DOHH2 (cell line): ENCODE results near the gene ITPR1.

Source experiments
- H3F3A ChIP-seq: fragments of 200-600 bp; sonication (generic), shearing (Covaris generic); 2 replicates; pipeline ENCODE4 v1.6.0; 2016; ENCODE audit warnings: antibody characterized with exemption, mild to moderate bottlenecking; ENCODE audit not compliant: control insufficient read depth, insufficient read depth
- H3K27ac ChIP-seq: fragments of 200-600 bp; sonication (generic); 2 replicates; pipeline ENCODE4 v1.5.1; 2014; ENCODE audit warnings: low read depth, mild to moderate bottlenecking, low read length, moderate library complexity
- H3K27me3 ChIP-seq: fragments of 200-600 bp; sonication (generic); 2 replicates; pipeline ENCODE4 v1.6.1; 2014; ENCODE audit warnings: mild to moderate bottlenecking, low read length, mixed read lengths; ENCODE audit not compliant: control insufficient read depth
- H3K36me3 ChIP-seq: fragments of 200-600 bp; sonication (generic); 2 replicates; pipeline ENCODE4 v1.6.1; 2014; ENCODE audit warnings: mild to moderate bottlenecking, low read length, moderate library complexity, mixed read lengths; ENCODE audit not compliant: control insufficient read depth
- H3K4me1 ChIP-seq: fragments of 200-600 bp; sonication (generic); 2 replicates; pipeline ENCODE4 v1.6.1; 2014; ENCODE audit warnings: mild to moderate bottlenecking, low read length, mixed read lengths; ENCODE audit not compliant: control insufficient read depth
- H3K4me2 ChIP-seq: fragments of 200-600 bp; sonication (generic); 2 replicates; pipeline ENCODE4 v1.6.0; 2014; ENCODE audit warnings: mild to moderate bottlenecking, low read length, moderate library complexity
- H3K4me3 ChIP-seq: fragments of 200-600 bp; sonication (generic); 2 replicates; pipeline ENCODE4 v1.5.1; 2014; ENCODE audit warnings: mild to moderate bottlenecking, low read length, mixed read lengths
- H3K79me2 ChIP-seq: fragments of 200-600 bp; sonication (generic); 2 replicates; pipeline ENCODE4 v1.6.1; 2014; ENCODE audit warnings: mild to moderate bottlenecking, low read length, mixed read lengths; ENCODE audit not compliant: control insufficient read depth
- H3K9me2 ChIP-seq: fragments of 200-600 bp; sonication (generic); replicated peaks from 2 replicates; pipeline ENCODE4 v1.6.1; 2014; ENCODE audit warnings: mild to moderate bottlenecking, low read length, mixed read lengths; ENCODE audit not compliant: control insufficient read depth
- H3K9me3 ChIP-seq: fragments of 200-600 bp; sonication (generic); 2 replicates; pipeline ENCODE4 v1.6.1; 2014; ENCODE audit warnings: antibody characterized with exemption, low read length, mixed read lengths; ENCODE audit not compliant: control insufficient read depth, insufficient read depth
- H4K20me1 ChIP-seq: fragments of 200-600 bp; sonication (generic); 2 replicates; pipeline ENCODE4 v1.6.0; 2014; ENCODE audit warnings: low read depth, mild to moderate bottlenecking, antibody characterized with exemption, low read length, moderate library complexity; ENCODE audit not compliant: control insufficient read depth, insufficient read depth
- CTCF ChIP-seq: fragments of 200-600 bp; sonication (generic); IDR thresholded peaks from one replicate; pipeline ENCODE4 v1.5.1; 2014; ENCODE audit warnings: antibody characterized with exemption, mild to moderate bottlenecking, low read depth, low read length; ENCODE audit not compliant: poor library complexity, severe bottlenecking
- EZH2phosphoT487 ChIP-seq: fragments of 200-600 bp; sonication (generic); IDR thresholded peaks from 2 replicates; pipeline ENCODE4 v1.6.1; 2017; ENCODE audit warnings: borderline replicate concordance, mild to moderate bottlenecking, antibody characterized with exemption, low read length, moderate library complexity, mixed read lengths

The ITPR1 gene

GRCh38 chr3:4816718-4817117, 323.6 kb downstream of the ITPR1 start:
- TF ChIP-seq CTCF (no peak), EZH2phosphoT487 (no peak)
- no peaks in the 10 kb centered on the region for H3K79me2 ChIP-seq

GRCh38 chr3:4817128-4817527, 324.0 kb downstream of the ITPR1 start:
- TF ChIP-seq EZH2phosphoT487 (no peak), CTCF (no peak)
- Histone ChIP-seq H3K9me2 (no peaks in the 10 kb centered on the region), H3F3A (no peaks in the 10 kb centered on the region), H3K36me3 (peaks cover 3% of the 10 kb centered on the region; the same call in 1 of the 2 replicates), H3K27me3 (no peaks in the 10 kb centered on the region), H3K4me2 (no peak overlapping the region), H3K79me2 (no peaks in the 10 kb centered on the region), H3K9me3 (no peaks in the 10 kb centered on the region), H3K4me3 (no peak overlapping the region), H3K27ac (no peak overlapping the region), H4K20me1 (no peaks in the 10 kb centered on the region), H3K4me1 (no peaks in the 10 kb centered on the region)

More at GRCh38 chr3:4816718-4817117, 323.6 kb downstream of the ITPR1 start:
- H3K9me2 ChIP-seq = no peaks in the 10 kb centered on the region
- H3K4me1 ChIP-seq = no peaks in the 10 kb centered on the region
- H4K20me1 ChIP-seq = no peaks in the 10 kb centered on the region
- no peak overlapping the region for H3K4me2 ChIP-seq
- peaks cover 3% of the 10 kb centered on the region; the same call in 1 of the 2 replicates for H3K36me3 ChIP-seq
- H3K27me3 ChIP-seq = no peaks in the 10 kb centered on the region
- no peak overlapping the region for H3K4me3 ChIP-seq
- H3K27ac ChIP-seq = no peak overlapping the region
- no peaks in the 10 kb centered on the region for H3F3A ChIP-seq
- no peaks in the 10 kb centered on the region for H3K9me3 ChIP-seq

GRCh38 chr3:4818164-4818563, 325.0 kb downstream of the ITPR1 start:
- no peaks in the 10 kb centered on the region for H3K27me3 ChIP-seq
- no peaks in the 10 kb centered on the region for H3F3A ChIP-seq
- peaks cover 3% of the 10 kb centered on the region; the same call in 1 of the 2 replicates for H3K36me3 ChIP-seq
- H4K20me1 ChIP-seq = no peaks in the 10 kb centered on the region
- no peaks in the 10 kb centered on the region for H3K9me3 ChIP-seq
- H3K4me2 ChIP-seq = no peak overlapping the region
- H3K27ac ChIP-seq = no peak overlapping the region
- H3K4me3 ChIP-seq = no peak overlapping the region
- no peaks in the 10 kb centered on the region for H3K4me1 ChIP-seq
- H3K9me2 ChIP-seq = no peaks in the 10 kb centered on the region
- no peaks in the 10 kb centered on the region for H3K79me2 ChIP-seq
- TF ChIP-seq EZH2phosphoT487 (no peak), CTCF (no peak)
